Spleen (tissue), 11 donors: Measurements from ENCODE around the gene ELF2. TPM values are rescaled to one million over a fixed set of nuclear protein-coding genes. Genes with fewer than 3 reads are reported as not detected.

Experiments used
- DNase-seq: peaks from one replicate; pipeline ENCODE4 v3.0.0-alpha.2; 2020
- H3K27ac ChIP-seq, 8 donors: fragments of 200-600 bp; sonication (generic) in 7 of 8; 1 replicate in 4 of 8; 2 replicates in 4 of 8; pipeline versions ENCODE4 v1.5.0 to v1.8.0; 2016 to 2021; ENCODE audit warnings: inconsistent platforms in 4 of 8, mild to moderate bottlenecking in 4 of 8, moderate library complexity in 1 of 8
- H3K27me3 ChIP-seq, 7 donors: fragments of 200-600 bp; sonication (generic) in 6 of 7; replicated peaks in 1 of 7; 1 replicate in 4 of 7; 2 replicates in 3 of 7; pipeline versions ENCODE4 v1.5.0 to v1.8.0; 2016 to 2021; ENCODE audit warnings: inconsistent platforms in 3 of 7, mild to moderate bottlenecking in 1 of 7
- H3K36me3 ChIP-seq, 6 donors: fragments of 200-600 bp; sonication (generic) in 5 of 6; 1 replicate in 4 of 6; 2 replicates in 2 of 6; pipeline versions ENCODE4 v1.5.0 to v1.8.0; 2016 to 2021; ENCODE audit warnings: inconsistent platforms in 2 of 6
- H3K4me1 ChIP-seq, 6 donors: fragments of 200-600 bp; sonication (generic) in 5 of 6; 1 replicate in 3 of 6; 2 replicates in 3 of 6; pipeline versions ENCODE4 v1.5.0 to v1.8.0; 2016 to 2021; ENCODE audit warnings: inconsistent platforms in 3 of 6
- H3K4me3 ChIP-seq, 8 donors: fragments of 200-600 bp; sonication (generic) in 7 of 8; 1 replicate in 4 of 8; 2 replicates in 4 of 8; pipeline versions ENCODE4 v1.5.0 to v1.8.0; 2016 to 2021; ENCODE audit warnings: inconsistent platforms in 4 of 8, mild to moderate bottlenecking in 4 of 8, moderate library complexity in 2 of 8
- H3K9me3 ChIP-seq, 8 donors: fragments of 200-600 bp; sonication (generic) in 7 of 8; 1 replicate in 4 of 8; 2 replicates in 4 of 8; pipeline versions ENCODE4 v1.5.0 to v1.8.0; 2016 to 2021; ENCODE audit warnings: inconsistent platforms in 4 of 8
- CTCF ChIP-seq, 11 experiments: fragments of 200-600 bp in 7 of 11; fragments of 450-650 bp in 4 of 11; sonication (generic) in 4 of 11; IDR thresholded peaks in 8 of 11; conservative IDR thresholded peaks in 3 of 11; 1 replicate in 7 of 11; 2 replicates in 4 of 11; pipeline versions ENCODE4 v1.4.0 to v1.8.0; 2016 to 2021; ENCODE audit warnings: antibody characterized with exemption in 11 of 11, inconsistent platforms in 4 of 11, mild to moderate bottlenecking in 1 of 11
- POLR2A ChIP-seq, 3 donors: fragments of 450-650 bp; IDR thresholded peaks; one replicate each; pipeline ENCODE4 v1.5.1; 2017; ENCODE audit warnings: antibody characterized with exemption in 3 of 3, mild to moderate bottlenecking in 1 of 3
- POLR2AphosphoS5 ChIP-seq, 3 donors: sonication (generic); formaldehyde crosslinking; IDR thresholded peaks; one replicate each; pipeline ENCODE4 v1.5.1; 2017; ENCODE audit warnings: antibody characterized with exemption in 3 of 3
- WGBS, 5 donors: extraction: QIAGEN DNeasy Blood & Tissue Kit in 3 of 5; methylation state at CpG; one replicate each; pipeline versions ENCODE4 v1.1.5 to v1.1.7; 2013 to 2018; 5-methylcytosine and 5-hydroxymethylcytosine counted together
- intact Hi-C: fragments of 100-400 bp; cut with DNase I; formaldehyde crosslinking; loops from one replicate; pipeline ENCODE4 v1.15.0; 2023; ENCODE audit warnings: low total_unique reads
- polyA plus RNA-seq, 3 donors: library from polyadenylated mRNA; stranded (reverse); fragments of 200-250 nt; gene quantifications; one replicate each; pipeline ENCODE4 v1.2.1, GENCODE V29; 2013
- total RNA-seq, 7 donors: library from RNA; depleted of rRNA in 3 of 7; stranded (reverse); fragments of >200 nt in 3 of 7; fragmentation: NEBNext Ultra II Directional in 4 of 7; extraction: Animal tissue kit (Norgen Biotek cat#: 25700) in 4 of 7; gene quantifications; one replicate each; pipeline versions ENCODE4 v1.1.0 to v1.2.1, GENCODE V29; 2016 to 2021
- donor health status: healthy with polysubstance abuse.
- donor health status: DM: no; HTN: no; CAD: no; lungs with moderate emphysema.
- donor health status: DM: no; HTN: no; CAD: no.
- donor health status: Bipolar disorder and iron deficiency.
- donor health status: healthy.
- donor health status: DM: no; HTN: no; CAD: no.
- donor health status: DM: yes; HTN: yes; CAD: no.

ELF2 gene
- total and polyA plus RNA-seq, 10 donors = 13.0 to 85.8 (median 62.2) TPM

DNA sequence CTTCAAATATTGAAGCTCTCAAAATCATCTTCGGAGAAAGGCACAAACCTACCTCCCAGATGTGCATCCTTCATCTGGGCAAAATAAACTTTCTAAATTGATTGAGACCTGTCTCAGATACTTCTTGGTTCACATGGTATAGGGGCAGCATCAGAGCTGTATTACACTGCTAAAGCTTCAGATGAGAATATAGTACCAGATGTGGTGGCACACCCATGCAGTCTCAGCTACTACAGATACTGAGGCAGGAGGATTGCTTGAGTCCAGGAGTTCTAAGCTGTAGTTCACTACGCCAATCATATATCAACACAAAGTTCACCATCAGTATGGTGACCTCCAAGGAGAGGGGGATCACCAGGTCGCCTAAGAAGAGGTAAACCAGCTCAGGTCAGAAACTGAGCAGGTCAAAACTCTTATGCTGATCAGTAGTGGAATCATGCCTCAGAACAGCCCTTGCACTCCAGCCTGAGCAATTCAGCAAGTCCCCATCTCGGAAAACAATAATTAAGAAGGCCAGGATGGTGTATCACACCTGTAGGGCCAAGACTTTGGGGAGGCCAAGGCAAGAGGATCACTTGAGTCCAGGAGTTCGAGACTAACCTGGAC is 22.0 kb downstream of the ELF2 start:
- TF ChIP-seq POLR2AphosphoS5 (IDR thresholded peaks at IDR 0.05) = no peak
- TF ChIP-seq CTCF (IDR thresholded peaks at IDR 0.05 in 8 of 11, conservative IDR thresholded peaks at IDR 0.05 in 3 of 11) = no peak
- no peak for TF ChIP-seq POLR2A (IDR thresholded peaks at IDR 0.05)
- 82 to 90% (median 85%) methylated on average over 5 of the region's 5 CpGs for WGBS, 5 donors
- intact Hi-C loops = no loop called here
- Histone ChIP-seq H3K4me1 (peaks cover 0 to 25% (median 2%) of the 10 kb centered on the region in 6 donors), H3K4me3 (no peak overlapping the region), H3K36me3 (peaks cover 0 to 10% (median 0%) of the 10 kb centered on the region in 6 donors), H3K27me3 (no peaks in the 10 kb centered on the region), H3K27ac (no peak overlapping the region), H3K9me3 (no peaks in the 10 kb centered on the region)
- no peak for DNase-seq

GRCh38 chr4:139154538-139154937 is 22.5 kb downstream of the ELF2 start:
- intact Hi-C loops = no loop called here
- Histone ChIP-seq H3K36me3 (peaks cover 0 to 5% (median 0%) of the 10 kb centered on the region in 6 donors), H3K9me3 (no peaks in the 10 kb centered on the region), H3K4me3 (no peak overlapping the region), H3K4me1 (peaks cover 0 to 25% (median 2%) of the 10 kb centered on the region in 6 donors), H3K27me3 (no peaks in the 10 kb centered on the region), H3K27ac (no peak overlapping the region)
- WGBS, 5 donors = 67 to 79% (median 72%) methylated on average over 1 of the region's 1 CpG
- no peak for DNase-seq
- TF ChIP-seq POLR2AphosphoS5 (IDR thresholded peaks at IDR 0.05) = no peak
- no peak for TF ChIP-seq CTCF (IDR thresholded peaks at IDR 0.05 in 8 of 11, conservative IDR thresholded peaks at IDR 0.05 in 3 of 11)
- no peak for TF ChIP-seq POLR2A (IDR thresholded peaks at IDR 0.05)

DNA sequence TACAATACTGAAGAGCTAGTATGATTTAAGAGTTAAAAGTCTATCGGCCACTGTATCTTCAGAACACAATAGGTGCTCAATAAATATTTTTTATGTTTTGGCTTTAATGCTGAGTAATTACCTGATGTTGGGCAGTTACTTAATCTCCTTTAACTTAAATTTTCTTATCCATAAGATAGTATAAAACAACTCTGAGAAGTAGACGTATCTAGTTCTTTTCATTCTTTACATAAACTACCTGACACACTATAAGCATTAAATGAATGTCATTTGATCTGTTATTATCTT is 22.9 kb downstream of the ELF2 start:
- Histone ChIP-seq H3K9me3 (no peaks in the 10 kb centered on the region), H3K36me3 (peaks cover 0 to 4% (median 0%) of the 10 kb centered on the region in 6 donors), H3K27ac (no peak overlapping the region), H3K4me3 (no peak overlapping the region), H3K4me1 (peaks cover 0 to 25% (median 2%) of the 10 kb centered on the region in 6 donors), H3K27me3 (no peaks in the 10 kb centered on the region)
- no peak for DNase-seq
- TF ChIP-seq CTCF (IDR thresholded peaks at IDR 0.05 in 8 of 11, conservative IDR thresholded peaks at IDR 0.05 in 3 of 11) = no peak
- TF ChIP-seq POLR2AphosphoS5 (IDR thresholded peaks at IDR 0.05) = no peak
- no peak for TF ChIP-seq POLR2A (IDR thresholded peaks at IDR 0.05)
- WGBS, 5 donors = 89 to 94% (median 93%) methylated on average over 2 of the region's 2 CpGs
- intact Hi-C loops = no loop called here

GRCh38 chr4:139153411-139154133 is 23.4 kb downstream of the ELF2 start:
- 95 to 100% (median 100%) methylated on average over 1 of the region's 1 CpG for WGBS, 5 donors
- Histone ChIP-seq H3K27me3 (no peaks in the 10 kb centered on the region), H3K4me3 (no peak overlapping the region), H3K27ac (no peak overlapping the region), H3K4me1 (peaks cover 0 to 25% (median 2%) of the 10 kb centered on the region in 6 donors), H3K9me3 (no peaks in the 10 kb centered on the region), H3K36me3 (peaks cover 0 to 4% (median 0%) of the 10 kb centered on the region in 6 donors)
- TF ChIP-seq POLR2A (IDR thresholded peaks at IDR 0.05) = no peak
- no peak for TF ChIP-seq CTCF (IDR thresholded peaks at IDR 0.05 in 8 of 11, conservative IDR thresholded peaks at IDR 0.05 in 3 of 11)
- TF ChIP-seq POLR2AphosphoS5 (IDR thresholded peaks at IDR 0.05) = no peak
- DNase-seq = no peak
- intact Hi-C loops = no loop called here
